BLaER1 treated with 17β-estradiol and CSF1 and Interleukin-3, amounts not matched to agents 10 nM and 100 nM (cell line): ENCODE data around the gene WDR19.
"Not testable (repeated sequence)": the region's sequence is repeated elsewhere in the genome, so short reads cannot be mapped to it uniquely, and the experiment has no call there.

ENCODE experiments used
- H3K27ac ChIP-seq, 11 experiments: shearing (Covaris generic); formaldehyde crosslinking; 2 replicates each; pipeline ENCODE4 v1.8.1; 2022
- H3K27me3 ChIP-seq, 11 experiments: shearing (Covaris generic); formaldehyde crosslinking; 2 replicates each; pipeline ENCODE4 v1.8.1; 2022
- H3K36me3 ChIP-seq, 11 experiments: shearing (Covaris generic); formaldehyde crosslinking; 2 replicates each; pipeline ENCODE4 v1.8.1; 2022
- H3K4me1 ChIP-seq, 10 experiments: shearing (Covaris generic); formaldehyde crosslinking; 2 replicates each; pipeline ENCODE4 v1.8.1; 2022
- H3K4me2 ChIP-seq, 11 experiments: shearing (Covaris generic); formaldehyde crosslinking; 2 replicates each; pipeline ENCODE4 v1.8.1; 2022
- H3K4me3 ChIP-seq, 10 experiments: shearing (Covaris generic); formaldehyde crosslinking; 2 replicates each; pipeline ENCODE4 v1.8.1; 2022
- H3K9ac ChIP-seq, 11 experiments: shearing (Covaris generic); formaldehyde crosslinking; 2 replicates each; pipeline ENCODE4 v1.8.1; 2022
- H3K9me3 ChIP-seq, 11 experiments: shearing (Covaris generic); formaldehyde crosslinking; replicated peaks in 1 of 11; 2 replicates each; pipeline ENCODE4 v1.8.1; 2022
- H4K20me1 ChIP-seq, 11 experiments: shearing (Covaris generic); formaldehyde crosslinking; 2 replicates each; pipeline ENCODE4 v1.8.1; 2022
- Cebpa-rat ChIP-seq, 11 experiments: shearing (Covaris generic); IDR thresholded peaks; 2 replicates each; pipeline ENCODE4 v1.8.1; 2022

The WDR19 gene

DNA sequence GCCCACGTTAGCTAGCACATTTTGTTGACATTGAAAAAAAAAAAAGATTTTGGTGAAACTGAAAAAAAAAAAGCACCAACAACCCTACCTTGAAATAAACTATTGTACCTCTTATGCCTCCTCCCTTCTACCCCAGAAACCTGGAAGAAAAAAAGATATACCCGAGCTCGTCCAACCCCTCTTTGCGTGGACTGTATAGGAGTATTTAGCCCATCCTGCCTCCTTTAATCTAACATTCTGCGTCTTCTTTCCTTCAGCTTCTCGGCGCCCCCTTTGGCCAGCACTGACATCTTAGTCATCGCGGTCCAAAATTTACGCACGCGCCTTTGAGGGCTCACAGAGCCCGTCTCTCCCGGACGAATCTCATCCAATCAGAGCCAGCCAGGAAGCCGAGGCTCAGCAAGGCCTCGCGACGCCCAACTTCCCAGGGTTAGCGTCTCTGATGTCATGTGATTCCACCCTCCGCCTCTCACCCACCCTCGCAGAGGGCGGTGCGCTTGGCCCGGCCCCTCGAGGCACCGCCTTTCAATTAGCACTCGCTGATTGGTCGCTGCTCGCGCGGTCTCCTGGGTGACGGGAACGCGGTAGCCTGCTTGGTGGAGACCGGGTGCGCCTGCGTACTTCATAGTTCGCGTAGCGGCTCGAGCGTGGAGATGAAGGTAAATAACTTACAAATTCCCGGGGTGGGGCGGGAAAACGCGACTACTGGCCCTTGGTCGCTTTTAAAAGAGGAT is at the start of gene WDR19:
WDR19 (plus strand) TSS at position 625 of the 734 bp plus-strand sequence; CDS start at position 654, 29 bp downstream.
- TF ChIP-seq Cebpa-rat (IDR thresholded peaks at IDR 0.05) = no peak
- peak within 1 kb of the TSS in 10 of 11 experiments; percentile 25 to 73 (median 56); a peak in 19 of 22 replicates for H3K27ac ChIP-seq
- H4K20me1 ChIP-seq = no peaks in the 10 kb centered on the region
- H3K4me2 ChIP-seq = peak within 1 kb of the TSS; percentile 81 to 99 (median 95)
- peak within 1 kb of the TSS; percentile 75 to 97 (median 88) for H3K4me3 ChIP-seq
- no peaks in the 10 kb centered on the region for H3K9me3 ChIP-seq
- peak within 1 kb of the TSS; percentile 70 to 85 (median 81) for H3K9ac ChIP-seq
- H3K36me3 ChIP-seq = peaks cover 0 to 13% (median 8%) of the 10 kb centered on the region in 11 experiments; a peak in 5 of 22 replicates
- H3K27me3 ChIP-seq = peaks cover 3 to 17% (median 14%) of the 10 kb centered on the region in 11 experiments; a peak in 18 of 22 replicates
- H3K4me1 ChIP-seq = peaks cover 10 to 20% (median 16%) of the 10 kb centered on the region in 10 experiments

DNA sequence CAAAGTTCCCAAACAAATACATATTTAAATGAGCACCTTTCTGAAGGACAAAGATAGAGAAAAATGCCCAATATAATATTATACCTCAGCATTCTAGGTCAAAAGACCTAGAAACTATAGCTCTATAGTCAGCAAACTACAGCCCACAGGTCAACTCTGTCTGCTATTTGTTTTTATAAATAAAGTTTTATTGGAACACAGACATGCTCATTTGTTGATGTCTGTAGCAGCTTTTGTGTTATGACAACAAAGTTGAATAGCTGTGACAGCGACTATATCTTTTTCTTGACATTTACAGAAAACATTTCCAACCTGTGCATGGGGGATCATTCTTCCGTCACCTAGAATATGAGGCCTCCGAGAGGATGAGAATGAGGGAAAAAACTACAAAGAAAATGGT is 48.7 kb upstream of the WDR19 start:
- Histone ChIP-seq H4K20me1 (no peaks in the 10 kb centered on the region), H3K4me2 (no peak overlapping the region), H3K9ac (no peak overlapping the region), H3K27ac (no peak overlapping the region), H3K4me3 (no peak overlapping the region), H3K27me3 (no peaks in the 10 kb centered on the region), H3K36me3 (no peaks in the 10 kb centered on the region; a peak in 1 of 22 replicates), H3K9me3 (peaks cover 0 to 5% (median 0%) of the 10 kb centered on the region in 11 experiments; a peak in 1 of 22 replicates), H3K4me1 (peaks cover 5 to 10% (median 8%) of the 10 kb centered on the region in 10 experiments; a peak in 19 of 20 replicates)
- TF ChIP-seq Cebpa-rat (IDR thresholded peaks at IDR 0.05) = no peak

DNA sequence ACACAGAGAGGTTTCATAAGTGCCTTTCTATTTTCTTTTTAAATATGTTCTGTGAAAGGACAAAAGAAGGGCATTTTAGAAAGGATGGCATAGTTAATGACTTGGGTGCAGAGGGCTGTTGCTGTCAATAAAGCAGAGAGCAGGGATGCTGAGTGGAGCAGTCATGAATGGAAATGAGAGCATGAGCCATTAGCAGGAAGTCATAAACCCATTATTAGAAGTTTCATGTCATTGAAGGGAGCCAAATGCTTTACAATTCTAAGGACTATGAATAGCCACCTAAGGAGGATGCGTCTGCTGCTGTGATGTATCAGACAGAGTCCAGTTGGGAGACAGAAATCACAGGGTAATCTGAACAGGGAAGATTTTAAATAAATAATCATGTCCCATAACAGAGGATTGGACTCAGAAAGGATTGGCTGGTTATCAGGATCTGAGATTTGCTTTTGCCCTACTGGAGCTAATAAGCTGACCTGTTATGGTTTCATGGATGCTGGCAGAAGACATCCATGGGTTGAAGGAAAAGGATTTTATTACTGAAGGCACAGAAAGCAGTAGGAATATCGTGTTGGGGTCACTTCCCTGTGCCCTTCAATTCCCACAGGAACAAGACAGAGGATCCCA is 47.5 kb upstream of the WDR19 start:
- Histone ChIP-seq H3K27me3 (no peaks in the 10 kb centered on the region), H4K20me1 (no peaks in the 10 kb centered on the region), H3K9me3 (peaks cover 0 to 4% (median 0%) of the 10 kb centered on the region in 11 experiments; a peak in 1 of 22 replicates), H3K4me1 (peaks cover 5 to 10% (median 8%) of the 10 kb centered on the region in 10 experiments; a peak in 19 of 20 replicates), H3K9ac (peak overlapping the region in 4 of 11 experiments; percentile 0 to 41 (median 16); a peak in 2 of 22 replicates), H3K4me3 (no peak overlapping the region), H3K36me3 (no peaks in the 10 kb centered on the region; a peak in 1 of 22 replicates), H3K27ac (no peak overlapping the region), H3K4me2 (peak overlapping the region; percentile 8 to 71 (median 46); a peak in 18 of 22 replicates)
- no peak for TF ChIP-seq Cebpa-rat (IDR thresholded peaks at IDR 0.05)

DNA sequence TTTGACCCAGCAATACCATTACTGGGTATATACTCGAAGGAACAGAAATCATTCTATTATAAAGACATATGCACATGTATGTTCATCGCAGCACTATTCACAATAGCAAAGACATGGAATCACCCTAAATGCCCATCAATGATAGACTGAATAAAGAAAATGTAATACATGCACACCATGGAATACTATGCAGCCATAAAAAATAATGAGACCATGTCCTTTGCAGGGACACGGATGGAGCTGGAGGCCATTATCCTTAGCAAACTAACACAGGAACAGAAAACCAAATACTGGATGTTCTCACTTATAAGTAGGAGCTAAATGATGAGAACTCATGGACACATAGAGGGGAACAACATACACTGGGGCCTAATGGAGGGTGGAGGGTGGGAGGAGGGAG is 44.1 kb upstream of the WDR19 start:
- H3K27ac ChIP-seq, H4K20me1 ChIP-seq, H3K36me3 ChIP-seq, H3K4me2 ChIP-seq, H3K9ac ChIP-seq, H3K4me3 ChIP-seq, H3K9me3 ChIP-seq, H3K27me3 ChIP-seq: not testable (repeated sequence)
- peaks cover 5 to 10% (median 8%) of the 10 kb centered on the region in 10 experiments; a peak in 19 of 20 replicates for H3K4me1 ChIP-seq

DNA sequence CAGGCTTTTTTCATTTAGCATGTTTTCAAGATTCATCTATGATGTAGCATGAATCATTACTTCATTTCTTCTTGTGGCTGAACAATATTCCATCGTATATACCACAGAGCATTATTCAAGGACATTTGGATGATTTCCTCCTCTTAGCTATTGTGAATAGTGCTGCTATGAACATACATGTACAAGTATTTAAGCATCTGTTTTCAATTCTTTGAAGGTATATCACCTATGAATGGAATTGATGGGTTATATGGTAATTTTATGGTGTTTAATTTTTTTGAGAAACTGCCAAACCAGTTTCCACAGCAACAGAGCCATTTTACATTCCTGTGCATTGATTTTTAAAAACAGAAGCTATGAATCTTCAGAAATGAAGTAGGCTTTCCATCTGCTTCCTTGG is 36.1 kb upstream of the WDR19 start:
- Histone ChIP-seq H3K36me3 (no peaks in the 10 kb centered on the region), H4K20me1 (no peaks in the 10 kb centered on the region), H3K4me1 (peaks cover 3 to 12% (median 7%) of the 10 kb centered on the region in 10 experiments; a peak in 14 of 20 replicates), H3K4me2 (no peak overlapping the region), H3K27me3 (no peaks in the 10 kb centered on the region), H3K9ac (no peak overlapping the region), H3K9me3 (no peaks in the 10 kb centered on the region), H3K27ac (no peak overlapping the region), H3K4me3 (no peak overlapping the region)
- TF ChIP-seq Cebpa-rat (IDR thresholded peaks at IDR 0.05) = no peak

DNA sequence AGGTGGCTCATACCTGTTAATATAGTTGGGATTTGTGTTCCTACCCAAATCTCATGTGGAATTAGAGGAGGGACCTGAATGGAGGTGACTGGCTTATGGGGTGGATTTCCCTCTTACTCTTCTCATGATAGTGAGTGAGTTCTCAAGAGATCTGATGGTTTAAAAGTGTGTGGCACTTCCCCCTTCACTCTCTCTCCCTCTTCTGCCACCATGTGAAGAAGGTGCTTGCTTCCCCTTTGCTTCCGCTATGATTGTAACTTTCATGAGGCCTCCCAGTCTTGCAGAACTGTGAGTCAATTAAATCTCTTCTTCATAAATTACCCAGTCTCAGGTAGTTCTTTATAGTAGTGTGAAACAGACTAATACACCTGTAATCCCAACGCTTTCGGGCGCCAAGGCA is 28.3 kb upstream of the WDR19 start:
- no peak overlapping the region for H3K27ac ChIP-seq
- H3K4me3 ChIP-seq = no peak overlapping the region
- no peaks in the 10 kb centered on the region for H4K20me1 ChIP-seq
- peaks cover 5 to 22% (median 12%) of the 10 kb centered on the region in 10 experiments; a peak in 14 of 20 replicates for H3K4me1 ChIP-seq
- no peak for TF ChIP-seq Cebpa-rat (IDR thresholded peaks at IDR 0.05)
- H3K9ac ChIP-seq = no peak overlapping the region
- H3K9me3 ChIP-seq = no peaks in the 10 kb centered on the region
- no peaks in the 10 kb centered on the region for H3K27me3 ChIP-seq
- H3K4me2 ChIP-seq = no peak overlapping the region
- no peaks in the 10 kb centered on the region for H3K36me3 ChIP-seq

DNA sequence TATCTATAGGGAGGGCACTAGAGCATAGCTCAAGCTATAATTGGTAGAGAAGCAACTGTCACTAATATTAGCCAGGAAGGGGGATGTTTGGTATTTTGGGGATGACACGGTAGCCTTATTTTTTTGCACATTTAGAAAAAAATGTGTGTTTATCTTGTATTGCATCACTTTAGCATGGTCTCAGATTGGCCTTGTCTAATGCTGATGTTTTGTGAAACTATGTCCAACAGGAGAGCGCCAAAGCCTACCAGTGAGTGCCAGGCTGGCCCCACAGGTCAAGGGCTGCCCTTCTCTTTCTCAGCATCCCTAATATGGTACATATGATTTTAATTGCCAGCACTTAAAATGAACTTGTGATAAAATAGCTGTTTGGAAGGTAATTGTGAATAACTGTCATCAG is 24.8 kb upstream of the WDR19 start:
- no peaks in the 10 kb centered on the region for H3K27me3 ChIP-seq
- no peaks in the 10 kb centered on the region for H3K9me3 ChIP-seq
- H3K4me2 ChIP-seq = no peak overlapping the region
- H3K4me3 ChIP-seq = no peak overlapping the region
- no peak overlapping the region for H3K27ac ChIP-seq
- no peaks in the 10 kb centered on the region for H3K36me3 ChIP-seq
- H3K9ac ChIP-seq = no peak overlapping the region
- no peaks in the 10 kb centered on the region for H3K4me1 ChIP-seq
- no peaks in the 10 kb centered on the region for H4K20me1 ChIP-seq
- TF ChIP-seq Cebpa-rat (IDR thresholded peaks at IDR 0.05) = peak in 2 of 11 experiments; percentile 14 to 29; a peak in 1 of 22 replicates

DNA sequence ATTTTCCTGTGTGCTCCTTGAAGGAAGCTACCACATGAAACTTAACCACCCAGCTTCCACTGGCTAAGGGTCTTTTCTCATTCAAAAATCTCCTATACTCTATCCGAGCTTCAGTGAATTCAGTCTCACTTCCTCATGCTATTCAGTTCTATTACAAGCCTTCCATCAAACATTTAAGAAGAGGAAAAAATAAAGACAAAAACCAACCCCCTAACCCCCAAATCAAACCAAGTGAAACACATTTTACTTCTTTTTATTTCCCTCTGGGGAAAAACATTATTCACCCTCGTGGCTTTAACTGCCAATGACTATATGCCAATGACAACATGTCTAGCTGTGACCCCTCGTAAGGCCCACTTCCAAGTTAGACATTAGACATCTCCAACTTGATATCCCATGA is 16.2 kb upstream of the WDR19 start:
- peak overlapping the region in 9 of 11 experiments; percentile 6 to 55 (median 27); a peak in 14 of 22 replicates for H3K27ac ChIP-seq
- H3K4me3 ChIP-seq = no peak overlapping the region; a peak in 1 of 20 replicates
- no peaks in the 10 kb centered on the region for H3K36me3 ChIP-seq
- peaks cover 27 to 55% (median 34%) of the 10 kb centered on the region in 10 experiments for H3K4me1 ChIP-seq
- no peak for TF ChIP-seq Cebpa-rat (IDR thresholded peaks at IDR 0.05)
- H4K20me1 ChIP-seq = no peaks in the 10 kb centered on the region
- peaks cover 28 to 40% (median 37%) of the 10 kb centered on the region in 11 experiments for H3K9me3 ChIP-seq
- peak overlapping the region; percentile 49 to 83 (median 68) for H3K4me2 ChIP-seq
- peak overlapping the region in 3 of 11 experiments; percentile 0 to 8 (median 2); a peak in 1 of 22 replicates for H3K9ac ChIP-seq
- H3K27me3 ChIP-seq = no peaks in the 10 kb centered on the region

DNA sequence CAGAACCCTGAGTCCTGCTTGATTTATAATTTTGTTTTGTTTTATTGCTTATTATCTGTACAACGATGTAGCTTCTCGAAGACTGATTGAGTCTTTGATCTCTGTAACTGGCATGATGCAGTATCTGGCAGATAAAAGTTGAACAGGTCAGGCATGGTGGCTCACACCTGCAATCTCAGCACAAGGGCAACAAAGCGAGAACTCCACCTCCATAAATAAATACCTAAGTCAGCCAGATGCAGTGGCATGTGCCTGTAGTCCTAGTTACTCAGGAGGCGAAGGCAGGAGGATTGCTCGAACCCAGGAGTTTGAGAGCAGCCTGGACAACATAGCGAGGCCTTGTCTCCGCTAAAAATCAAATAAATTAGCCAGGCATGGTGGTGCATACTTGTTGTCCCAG is 15.7 kb upstream of the WDR19 start:
- no peaks in the 10 kb centered on the region for H3K36me3 ChIP-seq
- no peak for TF ChIP-seq Cebpa-rat (IDR thresholded peaks at IDR 0.05)
- peaks cover 33 to 44% (median 40%) of the 10 kb centered on the region in 11 experiments for H3K9me3 ChIP-seq
- H3K27ac ChIP-seq = peak overlapping the region in 9 of 11 experiments; percentile 13 to 55 (median 34); a peak in 14 of 22 replicates
- peak overlapping the region in 4 of 11 experiments; percentile 0 to 36 (median 14); a peak in 4 of 22 replicates for H3K9ac ChIP-seq
- H3K4me3 ChIP-seq = no peak overlapping the region; a peak in 1 of 20 replicates
- no peaks in the 10 kb centered on the region for H4K20me1 ChIP-seq
- H3K4me2 ChIP-seq = peak overlapping the region; percentile 49 to 83 (median 68)
- peaks cover 27 to 55% (median 34%) of the 10 kb centered on the region in 10 experiments for H3K4me1 ChIP-seq
- H3K27me3 ChIP-seq = no peaks in the 10 kb centered on the region
